Daoy (cell line): Measurements from ENCODE around the gene JARID2. TPM values are rescaled to one million over a fixed set of nuclear protein-coding genes. Genes with fewer than 3 reads are reported as not detected.

ENCODE experiments used
- DNase-seq: peaks from one replicate; pipeline ENCODE4 v3.0.0-alpha.2; 2015; ENCODE audit warnings: low read depth
- total RNA-seq: library from RNA; depleted of rRNA; stranded (reverse); fragments of >200 nt; shearing (Covaris generic); gene quantifications from 2 replicates; pipeline ENCODE4 v1.2.3, GENCODE V29; 2014

JARID2 gene
- total RNA-seq, 1 experiment from 2014 or later: 11.3 TPM

DNA sequence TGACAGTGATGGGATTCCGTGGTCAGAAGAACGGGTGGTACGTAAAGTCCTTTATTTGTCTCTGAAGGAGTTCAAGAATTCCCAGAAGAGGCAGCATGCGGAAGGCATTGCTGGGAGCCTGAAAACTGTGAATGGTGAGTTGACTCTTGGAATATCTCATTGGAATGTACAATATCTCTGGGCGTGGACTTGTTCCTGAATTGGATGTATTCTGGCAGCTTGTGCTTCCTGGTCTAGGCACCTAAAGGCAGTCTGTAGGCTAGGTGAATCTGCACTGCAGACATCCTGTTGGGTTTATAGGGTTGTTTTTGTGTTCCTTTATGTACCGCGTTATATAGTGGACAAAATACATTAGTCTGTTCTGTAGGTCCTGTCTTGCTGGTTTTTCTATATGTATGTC, 128.2 kb downstream of the JARID2 start:
- no peak for DNase-seq

DNA sequence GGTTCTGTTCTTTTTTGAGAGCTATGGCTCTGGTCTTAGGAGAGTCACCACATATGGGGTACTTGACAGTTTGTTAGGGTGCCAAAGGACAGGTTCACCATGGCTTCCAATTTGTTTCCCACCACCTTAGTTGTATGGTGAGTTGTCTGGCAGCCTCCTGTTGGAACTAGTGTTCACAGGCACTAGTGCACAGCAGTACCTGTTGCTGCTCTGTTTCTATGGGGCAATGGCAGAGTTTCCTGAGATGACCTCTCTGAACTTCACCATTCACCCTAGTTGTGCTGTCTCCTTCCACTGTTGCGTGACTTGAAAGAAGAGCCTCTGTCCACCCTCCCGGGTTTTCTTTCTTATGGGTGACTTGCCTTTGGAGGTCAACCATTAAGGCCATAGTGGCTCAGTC, 129.1 kb downstream of the JARID2 start:
- no peak for DNase-seq

DNA sequence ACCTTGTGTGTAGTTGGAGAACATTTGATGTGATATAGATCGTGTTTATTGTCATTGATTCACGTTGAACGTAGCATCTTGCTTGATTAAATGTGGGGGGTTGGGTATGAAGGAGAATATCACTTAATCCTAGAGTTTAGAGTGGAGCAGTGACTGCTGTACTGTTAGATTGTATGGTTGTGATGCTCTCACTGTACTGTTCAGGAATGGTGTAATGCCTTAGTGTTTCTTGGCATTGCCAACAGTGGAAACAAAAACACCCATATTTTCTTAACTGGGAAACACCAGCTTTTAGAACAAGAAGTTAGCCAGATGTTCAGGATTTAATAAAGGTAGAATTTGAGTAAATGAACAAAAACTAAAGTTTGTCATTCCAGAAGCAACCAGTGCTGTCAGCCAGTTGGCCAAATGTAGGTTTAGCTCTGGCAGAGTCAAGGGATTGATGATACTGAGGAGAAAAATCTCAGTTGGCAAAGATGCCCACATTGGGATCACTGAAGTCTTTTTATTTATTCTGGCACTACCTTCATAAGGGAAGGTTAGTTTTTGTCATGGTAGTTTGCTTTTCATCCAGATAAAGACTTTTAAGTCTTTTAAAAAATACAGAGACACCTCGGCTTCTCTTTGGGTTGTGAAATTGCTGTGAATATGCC, 129.9 kb downstream of the JARID2 start:
- no peak for DNase-seq

DNA sequence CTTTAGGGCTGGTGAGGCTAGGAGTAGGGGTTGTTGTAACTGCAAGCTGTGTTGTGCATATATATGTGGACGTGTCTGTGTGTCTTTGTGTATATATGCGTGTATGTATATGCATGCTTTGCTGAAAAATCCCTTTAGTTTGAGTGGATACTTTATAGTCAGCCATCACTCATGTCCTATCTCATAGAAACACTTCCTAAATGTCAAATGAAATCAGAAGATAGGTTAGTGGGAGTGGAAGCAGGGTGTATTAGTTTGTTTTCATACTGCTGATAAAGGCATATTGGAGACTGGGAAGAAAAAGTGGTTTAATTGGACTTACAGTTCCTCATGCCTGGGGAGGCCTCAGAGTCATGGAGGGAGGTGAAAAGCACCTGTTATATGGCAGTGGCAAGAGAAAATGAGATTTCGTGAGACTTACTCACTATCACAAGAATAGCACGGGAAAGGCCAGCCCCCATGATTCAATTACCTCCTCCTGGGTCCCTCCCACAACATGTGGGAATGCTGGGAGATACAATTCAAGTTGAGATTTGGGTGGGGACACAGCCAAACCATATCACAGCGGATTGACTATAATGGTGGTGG, 131.1 kb downstream of the JARID2 start:
- DNase-seq: no peak

DNA sequence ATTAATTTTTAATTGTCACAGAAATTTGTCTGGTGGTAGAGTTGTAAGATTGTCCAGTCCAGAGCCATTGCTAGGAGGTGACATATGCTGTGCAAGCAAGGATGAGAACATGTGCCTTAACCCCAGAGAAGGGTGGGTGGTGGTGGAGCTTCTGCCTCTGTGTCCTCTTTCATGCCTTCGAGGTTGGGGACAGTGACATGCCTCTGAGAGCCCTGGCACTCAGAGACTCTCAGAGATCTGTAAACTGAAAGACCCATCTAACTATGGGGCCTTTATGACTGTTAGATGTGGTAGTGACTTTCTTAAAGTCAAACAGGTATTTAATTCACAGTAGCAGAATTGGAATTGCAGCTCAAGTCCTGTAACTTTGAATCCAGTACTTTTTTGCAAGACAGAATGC, 132.4 kb downstream of the JARID2 start:
- DNase-seq: no peak

- DNase-seq: no peak
Observed at GRCh38 chr6:15378866-15379265, 133.0 kb downstream of the JARID2 start.

GRCh38 chr6:15380351-15380750, 134.5 kb downstream of the JARID2 start:
- DNase-seq: no peak

DNA sequence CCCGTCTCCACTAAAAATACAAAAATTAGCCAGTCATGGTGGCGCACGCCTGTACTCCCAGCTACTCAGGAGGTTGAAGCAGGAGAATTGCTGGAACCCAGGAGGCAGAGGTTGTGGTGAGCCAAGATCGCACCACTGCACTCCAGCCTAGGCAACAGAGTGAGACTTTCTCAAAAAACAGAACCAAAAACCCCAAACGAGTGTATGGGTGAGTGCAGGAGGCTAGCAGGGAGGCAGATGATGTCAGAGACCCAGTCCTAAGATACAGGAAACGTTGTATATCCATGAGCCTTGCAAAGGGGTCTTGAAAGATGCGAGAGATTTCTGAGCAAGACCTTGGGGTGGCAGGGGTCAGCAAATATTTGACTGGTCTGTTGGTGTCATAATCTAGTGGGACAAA, 136.2 kb downstream of the JARID2 start:
- no peak for DNase-seq

GRCh38 chr6:15382712-15383111, 136.8 kb downstream of the JARID2 start:
- no peak for DNase-seq

DNA sequence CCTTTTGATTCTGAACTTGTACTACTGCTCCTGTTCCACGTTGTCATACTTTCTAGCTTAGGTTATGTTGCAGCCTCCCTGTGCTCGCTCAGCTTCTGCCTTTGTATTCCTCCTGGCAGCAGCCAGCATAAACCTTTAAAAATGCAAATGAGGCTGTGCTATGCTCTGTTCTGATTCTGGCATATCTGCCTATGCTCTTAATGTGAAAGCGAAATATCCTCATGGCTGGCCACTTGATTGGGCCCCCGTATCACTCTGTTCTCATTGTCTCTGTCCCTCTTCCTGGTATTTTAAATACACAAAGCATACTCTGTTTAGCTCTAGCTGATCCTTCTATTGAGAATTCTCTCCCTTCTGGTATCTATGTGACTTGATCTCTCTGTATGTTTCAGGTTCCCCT, 139.0 kb downstream of the JARID2 start:
- DNase-seq: no peak

GRCh38 chr6:15385521-15385920, 139.7 kb downstream of the JARID2 start:
- DNase-seq: no peak

GRCh38 chr6:15386110-15386755, 140.4 kb downstream of the JARID2 start:
- DNase-seq: no peak

GRCh38 chr6:15386756-15387112, 140.9 kb downstream of the JARID2 start:
- no peak for DNase-seq

- peak; percentile 61 for DNase-seq
Observed at GRCh38 chr6:15387118-15387517, 141.2 kb downstream of the JARID2 start.

DNA sequence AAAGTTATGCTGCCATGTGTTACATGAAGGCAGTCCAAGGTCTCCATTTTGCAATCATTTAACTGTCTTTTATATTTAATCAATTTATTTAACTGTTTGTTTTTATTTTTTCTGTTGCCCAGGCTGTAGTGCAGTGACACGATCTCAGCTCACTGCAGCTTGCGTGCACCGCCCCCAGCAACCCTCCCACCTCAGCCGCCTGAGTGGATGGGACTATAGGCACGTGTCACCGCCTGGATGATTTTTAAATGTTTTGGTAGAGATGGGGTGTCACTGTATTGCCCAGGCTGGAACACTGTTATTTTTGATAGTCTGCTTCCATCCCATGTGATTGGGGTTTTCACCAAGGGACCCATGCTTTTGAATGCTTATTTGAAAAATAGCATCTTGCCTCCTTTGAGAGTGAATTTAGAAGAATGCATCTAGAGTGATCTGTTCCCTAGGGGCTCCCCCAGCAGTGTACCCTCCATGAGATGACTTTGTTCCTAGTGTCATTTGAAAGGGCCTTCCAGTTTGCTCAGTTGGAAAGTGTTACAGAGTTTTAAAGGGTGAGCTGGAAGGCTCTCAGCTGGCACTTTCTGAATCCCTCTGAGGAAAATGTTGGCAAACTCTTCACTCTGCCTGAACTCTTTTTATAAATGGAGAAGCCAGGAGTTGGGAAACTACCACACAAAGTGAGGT, 143.4 kb downstream of the JARID2 start:
- no peak for DNase-seq

DNA sequence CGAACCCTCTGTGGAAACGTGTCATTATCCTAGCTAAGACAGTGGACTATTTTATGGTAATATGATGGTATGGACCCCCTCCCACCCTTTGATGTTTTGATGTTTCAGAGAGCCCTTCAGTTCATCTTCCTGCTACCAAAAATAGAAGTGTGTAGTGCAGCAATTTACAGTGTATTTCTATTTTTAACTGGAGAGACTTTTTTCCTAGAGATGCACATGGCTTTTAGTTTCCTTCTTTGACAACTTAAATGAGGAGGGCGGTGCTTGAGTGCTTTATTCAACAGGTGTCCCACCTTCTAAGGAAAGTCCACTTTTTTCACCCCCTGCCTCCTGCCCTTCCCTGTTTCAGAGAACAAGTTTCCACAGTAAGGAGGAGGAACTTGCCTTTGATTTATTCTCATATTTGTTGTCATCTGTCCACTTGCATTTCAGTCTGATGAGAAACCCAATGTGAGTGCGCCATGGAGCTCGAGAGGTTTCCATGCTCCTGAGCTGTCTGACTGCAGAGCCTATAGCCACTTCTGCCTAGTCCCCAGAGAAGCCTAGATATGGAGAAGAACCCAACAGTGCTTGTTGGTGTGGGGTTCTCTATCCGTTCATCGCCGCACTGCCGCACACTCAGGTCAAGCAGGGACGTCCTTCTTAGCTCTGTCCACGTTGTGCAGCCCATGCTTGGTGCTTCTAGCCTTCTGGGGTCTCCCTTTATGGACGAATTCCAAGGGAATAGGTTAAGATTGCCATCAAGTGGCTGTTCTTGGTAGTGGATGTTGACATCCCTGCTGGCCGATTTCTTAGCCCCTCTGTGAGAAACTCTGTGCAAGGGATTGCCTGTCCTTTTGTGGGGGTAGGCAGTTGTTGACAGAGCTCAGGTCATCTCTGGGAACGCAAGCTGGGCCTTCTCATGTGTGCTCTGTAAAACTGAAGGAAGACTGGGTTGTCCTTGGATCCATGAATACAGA, 144.2 kb downstream of the JARID2 start:
- peak; percentile 47 for DNase-seq

GRCh38 chr6:15391500-15391899, 145.6 kb downstream of the JARID2 start:
- DNase-seq: no peak

DNA sequence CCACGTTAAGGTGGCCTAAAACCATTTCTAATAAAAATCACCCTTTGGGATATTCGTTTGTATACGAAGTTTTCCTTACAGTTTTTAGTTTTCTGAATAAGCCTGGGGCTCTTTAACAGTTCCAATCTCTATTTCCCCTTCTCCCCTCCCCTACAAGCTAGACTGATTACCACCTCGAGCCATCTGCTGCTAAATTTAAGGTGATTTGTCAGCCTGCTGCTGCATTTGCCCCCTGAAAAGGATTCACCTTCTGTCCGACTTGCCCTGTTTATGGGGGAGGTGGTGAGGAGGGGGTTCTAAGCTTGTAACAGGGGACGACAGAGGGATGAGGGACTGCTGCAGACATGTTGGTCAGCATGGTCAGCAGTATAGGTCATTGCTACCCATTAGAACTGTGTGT, 146.3 kb downstream of the JARID2 start:
- no peak for DNase-seq

DNA sequence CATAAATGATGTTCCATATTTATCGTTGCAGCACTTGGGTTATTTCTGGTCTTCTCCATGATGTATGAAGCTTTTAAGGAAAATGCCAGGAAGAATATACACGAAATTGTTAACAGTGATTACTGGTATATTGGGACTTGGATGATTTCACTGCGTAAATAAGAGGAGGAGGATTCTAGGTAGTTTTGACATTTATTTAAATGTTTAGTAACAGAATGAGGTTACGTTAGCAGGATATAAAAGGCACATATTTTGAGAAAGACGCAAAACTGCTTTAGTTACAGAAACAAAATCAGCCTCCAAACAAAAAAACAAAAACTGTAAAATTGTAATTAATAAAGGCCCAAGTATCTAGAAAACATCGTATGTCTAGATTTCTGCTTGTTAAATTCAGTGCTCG, 147.7 kb downstream of the JARID2 start:
- DNase-seq: no peak

DNA sequence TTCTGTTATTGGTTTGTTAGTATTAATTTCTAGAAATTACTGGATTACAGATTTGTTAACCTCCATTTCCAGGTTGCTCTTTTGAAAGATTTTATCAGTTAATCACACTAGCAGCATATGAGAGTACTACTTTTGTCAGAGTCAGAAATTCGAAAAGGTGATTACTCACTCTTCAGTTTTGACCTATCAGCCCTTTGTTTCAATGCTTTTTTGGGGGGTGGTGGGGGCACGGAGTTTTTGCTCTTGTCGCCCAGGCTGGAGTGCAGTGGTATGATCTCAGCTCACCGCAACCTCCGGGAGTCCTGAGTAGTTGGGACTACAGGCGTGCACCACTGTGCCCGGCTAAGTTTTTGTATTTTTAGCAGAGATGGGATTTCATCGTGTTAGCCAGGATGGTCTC, 149.2 kb downstream of the JARID2 start:
- no peak for DNase-seq

DNA sequence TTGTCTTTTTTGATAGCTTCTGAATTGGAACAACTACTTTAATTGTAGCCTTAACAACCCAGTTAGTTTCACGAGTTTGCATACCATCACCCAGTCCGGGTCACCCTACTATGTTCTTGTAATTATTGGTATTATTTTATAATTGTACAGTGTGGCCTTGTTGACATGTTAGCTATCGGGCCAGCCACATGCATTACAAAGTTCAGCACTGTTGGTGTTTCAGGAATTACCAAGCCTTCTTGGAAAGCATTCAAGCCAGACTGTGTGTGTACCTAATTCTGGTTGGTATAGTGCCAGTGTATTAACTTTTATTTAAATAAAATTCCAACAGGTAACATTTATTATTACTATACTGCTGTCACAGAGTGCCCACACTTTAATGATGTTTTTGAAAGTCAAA, 150.9 kb downstream of the JARID2 start:
- DNase-seq: no peak
